ENCODE results near the gene OR10H1.

GRCh38 chr19:15790096-15790495 is 25.4 kb downstream of the OR10H1 start:
- TF ChIP-seq CTCF (IDR thresholded peaks at IDR 0.05), result no peak
- no peak for TF ChIP-seq POLR2A (IDR thresholded peaks at IDR 0.05)

Measured in right lobe of liver (tissue), 4 donors.